OCI-LY7 (cell line): ENCODE results near the gene RGS17. TPM values are rescaled to one million over a fixed set of nuclear protein-coding genes. Genes with fewer than 3 reads are reported as not detected.

ENCODE experiments used
- BruUV-seq: library from RNA; stranded (reverse); fragments of 400-500 nt; replicated peaks from 2 replicates; lab custom pipeline; 2021; lab: Mats Ljungman, UMichigan
- CTCF ChIA-PET: fragments of 300-600 bp; sonication (Branson Sonifier 250); formaldehyde crosslinking; loops from one replicate; lab custom pipeline; 2022; ENCODE audit warnings: antibody characterized with exemption; ENCODE audit not compliant: unreplicated experiment; lab: Charles Lee
- POLR2A ChIA-PET: fragments of 300-600 bp; sonication (Branson Sonifier 250); formaldehyde crosslinking; loops from one replicate; lab custom pipeline; 2022; ENCODE audit warnings: antibody characterized with exemption; lab: Charles Lee
- DNase-seq: peaks from one replicate; pipeline ENCODE4 v3.0.0-alpha.2; 2015; ENCODE audit warnings: low spot score
- H2AFZ ChIP-seq: fragments of 200-600 bp; sonication (generic), shearing (Covaris generic); 2 replicates; pipeline ENCODE4 v1.6.1; 2014; ENCODE audit warnings: mild to moderate bottlenecking, antibody characterized with exemption, low read length, moderate library complexity
- H3K27ac ChIP-seq: fragments of 200-600 bp; sonication (generic); 2 replicates; pipeline ENCODE4 v1.5.1; 2014; ENCODE audit warnings: mixed run types, low read depth, mild to moderate bottlenecking, moderate library complexity, low read length, inconsistent platforms; ENCODE audit not compliant: poor library complexity, severe bottlenecking
- H3K36me3 ChIP-seq: fragments of 200-600 bp; sonication (generic); 2 replicates; pipeline ENCODE4 v1.6.1; 2014; ENCODE audit warnings: mild to moderate bottlenecking, antibody characterized with exemption, low read length, moderate library complexity, mixed read lengths; ENCODE audit not compliant: insufficient read depth
- H3K4me1 ChIP-seq: fragments of 200-600 bp; sonication (generic); 2 replicates; pipeline ENCODE4 v1.5.1; 2014; ENCODE audit warnings: mild to moderate bottlenecking, low read length; ENCODE audit not compliant: insufficient read depth, poor library complexity, severe bottlenecking
- H3K4me2 ChIP-seq: fragments of 200-600 bp; sonication (generic); 2 replicates; pipeline ENCODE4 v1.6.1; 2014; ENCODE audit warnings: mild to moderate bottlenecking, low read length
- H3K4me3 ChIP-seq: fragments of 200-600 bp; sonication (generic); 2 replicates; pipeline ENCODE4 v1.5.1; 2014; ENCODE audit warnings: mild to moderate bottlenecking, low read depth, low read length; ENCODE audit not compliant: poor library complexity, severe bottlenecking
- H3K79me2 ChIP-seq: fragments of 200-600 bp; sonication (generic); 2 replicates; pipeline ENCODE4 v1.6.1; 2016; ENCODE audit warnings: low read depth, mild to moderate bottlenecking, low read length, moderate library complexity, mixed read lengths; ENCODE audit not compliant: insufficient read depth
- H3K9me2 ChIP-seq: fragments of 200-600 bp; sonication (generic); 2 replicates; pipeline ENCODE4 v1.6.1; 2016; ENCODE audit warnings: mild to moderate bottlenecking, low read length, mixed read lengths; ENCODE audit not compliant: insufficient read depth
- H3K9me3 ChIP-seq: fragments of 200-600 bp; sonication (generic); 2 replicates; pipeline ENCODE4 v1.6.1; 2014; ENCODE audit warnings: mild to moderate bottlenecking, mixed run types, low read length, mixed read lengths
- H4K20me1 ChIP-seq: fragments of 200-600 bp; sonication (generic); 2 replicates; pipeline ENCODE4 v1.6.1; 2014; ENCODE audit warnings: mild to moderate bottlenecking, antibody characterized with exemption, low read length, moderate library complexity, mixed read lengths; ENCODE audit not compliant: insufficient read depth
- CTCF ChIP-seq: fragments of 200-600 bp; sonication (generic); conservative IDR thresholded peaks from 2 replicates; pipeline ENCODE4 v1.5.1; 2014; ENCODE audit warnings: mild to moderate bottlenecking, antibody characterized with exemption, low read length, moderate library complexity, mixed read lengths
- EZH2phosphoT487 ChIP-seq: fragments of 200-600 bp; sonication (generic); IDR thresholded peaks from 2 replicates; pipeline ENCODE4 v1.6.1; 2018; ENCODE audit warnings: low read depth, borderline replicate concordance, mild to moderate bottlenecking, mixed run types, antibody characterized with exemption, low read length, moderate library complexity, mixed read lengths
- intact Hi-C: fragments of 100-400 bp; cut with micrococcal nuclease; formaldehyde crosslinking; loops from one replicate; pipeline ENCODE4 v1.10.0; 2022; ENCODE audit not compliant: unreplicated experiment
- total RNA-seq, 2 experiments: library from RNA; depleted of rRNA in 1 of 2; stranded (reverse); fragments of >200 nt in 1 of 2; shearing (Covaris generic) in 1 of 2; gene quantifications; 2 replicates each; pipeline ENCODE4 v1.2.3, GENCODE V29; 2014 to 2022

RGS17 gene
- total RNA-seq, 2 experiments from 2014 or later: not detected

- Histone ChIP-seq H4K20me1 (no peaks in the 10 kb centered on the region), H3K9me2 (no peaks in the 10 kb centered on the region), H3K79me2 (no peaks in the 10 kb centered on the region), H3K4me3 (no peak overlapping the region), H2AFZ (no peak overlapping the region), H3K27ac (no peak overlapping the region), H3K4me1 (no peaks in the 10 kb centered on the region), H3K4me2 (no peak overlapping the region), H3K9me3 (no peaks in the 10 kb centered on the region), H3K36me3 (no peaks in the 10 kb centered on the region)
- DNase-seq: no peak
- POLR2A ChIA-PET: interaction anchor here (1.2 kb wide), 1 partner anchor 31 kb away, joined by 3 read pairs; no protein-coding TSS in a partner anchor
- BruUV-seq: no TSS peak
- CTCF ChIA-PET: no interaction called here
- TF ChIP-seq EZH2phosphoT487 (no peak), CTCF (no peak)
- intact Hi-C loops: no loop called here
Measured at GRCh38 chr6:153103319-153103655, 27.8 kb downstream of the RGS17 start.

GRCh38 chr6:153102605-153103318 is 28.3 kb downstream of the RGS17 start:
- ChIA-PET CTCF (no interaction called here), POLR2A (no interaction called here)
- DNase-seq: no peak
- H3K4me1 ChIP-seq: no peaks in the 10 kb centered on the region
- no peaks in the 10 kb centered on the region for H4K20me1 ChIP-seq
- BruUV-seq: no TSS peak
- intact Hi-C loops: no loop called here
- H2AFZ ChIP-seq: no peak overlapping the region
- no peak for TF ChIP-seq EZH2phosphoT487
- no peak for TF ChIP-seq CTCF
- no peak overlapping the region for H3K27ac ChIP-seq
- no peaks in the 10 kb centered on the region for H3K36me3 ChIP-seq
- no peaks in the 10 kb centered on the region for H3K9me2 ChIP-seq
- no peaks in the 10 kb centered on the region for H3K9me3 ChIP-seq
- H3K4me2 ChIP-seq: no peak overlapping the region
- H3K79me2 ChIP-seq: no peaks in the 10 kb centered on the region
- no peak overlapping the region for H3K4me3 ChIP-seq

GRCh38 chr6:153101461-153101860 is 29.6 kb downstream of the RGS17 start:
- intact Hi-C loops: no loop called here
- no peaks in the 10 kb centered on the region for H3K4me1 ChIP-seq
- no peak overlapping the region for H3K4me3 ChIP-seq
- H3K9me3 ChIP-seq: no peaks in the 10 kb centered on the region
- no peak overlapping the region for H3K27ac ChIP-seq
- no peak overlapping the region for H3K4me2 ChIP-seq
- H3K36me3 ChIP-seq: no peaks in the 10 kb centered on the region
- no peaks in the 10 kb centered on the region for H3K9me2 ChIP-seq
- H4K20me1 ChIP-seq: no peaks in the 10 kb centered on the region
- no peak overlapping the region for H2AFZ ChIP-seq
- DNase-seq: no peak
- no TSS peak for BruUV-seq
- CTCF ChIA-PET: no interaction called here
- no peaks in the 10 kb centered on the region for H3K79me2 ChIP-seq
- POLR2A ChIA-PET: no interaction called here
- TF ChIP-seq CTCF: no peak
- TF ChIP-seq EZH2phosphoT487: no peak
